ENCODE data around the gene NLRP6.

GRCh38 chr11:230431-230830, 47.8 kb upstream of the NLRP6 start:
- TF ChIP-seq CTCF (conservative IDR thresholded peaks at IDR 0.05; ENCODE audit: low read length) (no peak), EZH2phosphoT487 (IDR thresholded peaks at IDR 0.05; ENCODE audit: borderline replicate concordance, low read depth, low read length) (no peak)

Data from OCI-LY7 (cell line).